ENCODE data around the gene MRAP.
"Not testable (repeated sequence)": the region's sequence is repeated elsewhere in the genome, so short reads cannot be mapped to it uniquely, and the experiment has no call there.

Gene MRAP

GRCh38 chr21:32298658-32299081 lies at the start of gene MRAP:
Gene MRAP (plus strand): TSS chr21:32298855. CDS start chr21:32298972, 117 bp downstream.
- no peak for DNase-seq

GRCh38 chr21:32249511-32250280 lies 49.0 kb upstream of the MRAP start:
- no peak for DNase-seq

- DNase-seq: no peak
Measured at GRCh38 chr21:32252136-32252535, 46.5 kb upstream of the MRAP start.

GRCh38 chr21:32253215-32253641 lies 45.4 kb upstream of the MRAP start:
- peak; percentile 86 for DNase-seq

GRCh38 chr21:32256251-32256650 lies 42.4 kb upstream of the MRAP start:
- DNase-seq: no peak

- peak; percentile 92 for DNase-seq
Measured at GRCh38 chr21:32256873-32257620, 41.6 kb upstream of the MRAP start.

- DNase-seq: peak; percentile 79
Measured at GRCh38 chr21:32257962-32258785, 40.5 kb upstream of the MRAP start.

- DNase-seq: not testable (repeated sequence)
Measured at GRCh38 chr21:32258786-32259048, 39.9 kb upstream of the MRAP start.

GRCh38 chr21:32260130-32260529 lies 38.5 kb upstream of the MRAP start:
- no peak for DNase-seq

GRCh38 chr21:32261929-32262328 lies 36.7 kb upstream of the MRAP start:
- DNase-seq: no peak

- DNase-seq: not testable (repeated sequence)
Measured at GRCh38 chr21:32265321-32265720, 33.3 kb upstream of the MRAP start.

GRCh38 chr21:32270748-32271147 lies 27.9 kb upstream of the MRAP start:
- no peak for DNase-seq

GRCh38 chr21:32276671-32277070 lies 22.0 kb upstream of the MRAP start:
- DNase-seq: no peak

GRCh38 chr21:32278103-32278502 lies 20.6 kb upstream of the MRAP start:
- no peak for DNase-seq

GRCh38 chr21:32278518-32279376 lies 19.9 kb upstream of the MRAP start, which contains the start of gene MIS18A:
Gene MIS18A (minus strand): TSS chr21:32279049. CDS start chr21:32279014, 35 bp downstream.
- DNase-seq: peak; percentile 94

- no peak for DNase-seq
Measured at GRCh38 chr21:32279377-32279680, 19.3 kb upstream of the MRAP start.

- peak; percentile 22 for DNase-seq
Measured at GRCh38 chr21:32281531-32281930, 17.1 kb upstream of the MRAP start.

- no peak for DNase-seq
Measured at GRCh38 chr21:32282992-32283391, 15.7 kb upstream of the MRAP start.

- DNase-seq: no peak
Measured at GRCh38 chr21:32285476-32285875, 13.2 kb upstream of the MRAP start.

- DNase-seq: no peak
Measured at GRCh38 chr21:32297449-32297848, 1.2 kb upstream of the MRAP start.

GRCh38 chr21:32298148-32298559 lies 501 bp upstream of the MRAP start:
- DNase-seq: no peak

GRCh38 chr21:32299695-32300094 lies 1.0 kb downstream of the MRAP start:
- DNase-seq: no peak

Data from fibroblast of skin of right biceps (primary cell).